Neutrophil (primary cell): Measurements from ENCODE around the gene TYMP.

Experiments used
- H3K27ac ChIP-seq: fragments of 200-600 bp; sonication (generic); 2 replicates; pipeline ENCODE4 v1.5.1; 2016; ENCODE audit warnings: mild to moderate bottlenecking, moderate library complexity
- H3K27me3 ChIP-seq: fragments of 200-600 bp; sonication (generic); 2 replicates; pipeline ENCODE4 v1.6.0; 2016; ENCODE audit warnings: mild to moderate bottlenecking
- H3K36me3 ChIP-seq: fragments of 200-600 bp; sonication (generic); 2 replicates; pipeline ENCODE4 v1.5.1; 2017
- H3K4me1 ChIP-seq, 2 experiments: fragments of 200-600 bp in 1 of 2; sonication (generic) in 1 of 2; 1 replicate in 1 of 2; 2 replicates in 1 of 2; pipeline versions ENCODE4 v1.5.1 to v1.6.1; 2013 to 2016; ENCODE audit warnings: low read depth in 1 of 2, low read length in 1 of 2, mild to moderate bottlenecking in 1 of 2, moderate library complexity in 1 of 2; ENCODE audit not compliant: control insufficient read depth in 1 of 2, insufficient read depth in 1 of 2
- H3K4me3 ChIP-seq, 2 experiments: fragments of 200-600 bp in 1 of 2; sonication (generic) in 1 of 2; 1 replicate in 1 of 2; 2 replicates in 1 of 2; pipeline ENCODE4 v1.5.1; 2013 to 2016; ENCODE audit warnings: low read depth in 1 of 2, low read length in 1 of 2, mild to moderate bottlenecking in 1 of 2, moderate library complexity in 1 of 2
- H3K9me3 ChIP-seq: fragments of 200-600 bp; sonication (generic); 2 replicates; pipeline ENCODE4 v1.5.1; 2016
- TF ChIP-seq, protein P1 (sequence below): fragments of 200-600 bp; sonication (generic); IDR thresholded peaks from 2 replicates; pipeline ENCODE4 v1.5.1; 2016; ENCODE audit warnings: antibody characterized with exemption

The TYMP gene

DNA sequence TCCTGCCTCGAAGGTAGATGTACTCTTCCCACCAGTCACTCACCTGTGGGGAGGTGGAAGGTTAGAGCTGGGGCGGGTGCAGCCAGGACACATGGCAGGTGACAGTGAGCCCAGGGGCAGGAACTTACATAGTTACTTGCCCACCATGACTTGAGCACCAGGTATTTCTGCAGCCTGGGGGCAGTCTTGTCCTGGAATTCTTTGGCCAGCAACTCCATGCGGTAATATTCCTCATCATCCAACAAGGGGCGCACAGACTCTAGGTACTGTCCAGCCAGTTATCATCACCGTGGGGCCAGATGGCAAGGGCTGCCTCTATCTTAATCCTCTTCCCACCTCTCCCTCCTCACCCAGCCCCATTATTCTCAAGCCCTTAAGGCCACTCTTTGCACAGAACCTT is 46.3 kb upstream of the TYMP start:
- H3K4me1 ChIP-seq = peaks cover 0 to under 1% of the 10 kb centered on the region in 2 experiments
- TF ChIP-seq, protein P1, sequence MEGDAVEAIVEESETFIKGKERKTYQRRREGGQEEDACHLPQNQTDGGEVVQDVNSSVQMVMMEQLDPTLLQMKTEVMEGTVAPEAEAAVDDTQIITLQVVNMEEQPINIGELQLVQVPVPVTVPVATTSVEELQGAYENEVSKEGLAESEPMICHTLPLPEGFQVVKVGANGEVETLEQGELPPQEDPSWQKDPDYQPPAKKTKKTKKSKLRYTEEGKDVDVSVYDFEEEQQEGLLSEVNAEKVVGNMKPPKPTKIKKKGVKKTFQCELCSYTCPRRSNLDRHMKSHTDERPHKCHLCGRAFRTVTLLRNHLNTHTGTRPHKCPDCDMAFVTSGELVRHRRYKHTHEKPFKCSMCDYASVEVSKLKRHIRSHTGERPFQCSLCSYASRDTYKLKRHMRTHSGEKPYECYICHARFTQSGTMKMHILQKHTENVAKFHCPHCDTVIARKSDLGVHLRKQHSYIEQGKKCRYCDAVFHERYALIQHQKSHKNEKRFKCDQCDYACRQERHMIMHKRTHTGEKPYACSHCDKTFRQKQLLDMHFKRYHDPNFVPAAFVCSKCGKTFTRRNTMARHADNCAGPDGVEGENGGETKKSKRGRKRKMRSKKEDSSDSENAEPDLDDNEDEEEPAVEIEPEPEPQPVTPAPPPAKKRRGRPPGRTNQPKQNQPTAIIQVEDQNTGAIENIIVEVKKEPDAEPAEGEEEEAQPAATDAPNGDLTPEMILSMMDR = no peak
- peaks cover 80% of the 10 kb centered on the region for H3K36me3 ChIP-seq

DNA sequence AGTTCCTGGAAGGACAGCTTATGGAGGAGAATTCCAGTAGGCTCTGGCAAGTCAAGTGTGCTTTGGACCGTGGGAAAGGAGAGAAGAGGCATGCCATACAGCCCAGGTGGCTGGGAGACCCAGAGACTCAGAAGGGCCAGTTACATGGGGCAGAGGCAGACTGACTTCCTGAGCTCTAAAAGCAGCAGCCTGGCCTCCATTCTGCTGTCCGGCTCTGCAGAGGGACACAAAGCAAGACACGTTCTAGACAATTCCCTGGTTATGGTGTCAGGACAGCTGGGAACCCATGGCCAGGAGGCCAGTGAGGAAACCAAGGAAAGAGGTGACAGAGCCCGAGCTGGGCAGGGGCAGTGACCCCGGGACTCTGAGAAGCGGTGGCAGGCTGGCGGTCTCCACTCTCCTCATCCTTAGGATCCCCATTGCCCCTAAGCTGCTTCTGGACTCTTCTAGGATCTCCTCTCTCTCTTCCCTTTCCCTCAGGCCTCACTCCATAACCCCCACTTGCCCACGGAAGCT is 45.7 kb upstream of the TYMP start:
- Histone ChIP-seq H3K4me1 (no peaks in the 10 kb centered on the region), H3K4me3 (no peak overlapping the region), H3K36me3 (peaks cover 81% of the 10 kb centered on the region), H3K27me3 (peaks cover 18% of the 10 kb centered on the region), H3K27ac (no peak overlapping the region), H3K9me3 (no peaks in the 10 kb centered on the region)
- TF ChIP-seq, protein P1 = no peak

More for the DNA sequence above, 46.3 kb upstream of the TYMP start:
- Histone ChIP-seq H3K4me3 (no peak overlapping the region), H3K27ac (no peak overlapping the region), H3K27me3 (peaks cover 18% of the 10 kb centered on the region), H3K9me3 (no peaks in the 10 kb centered on the region)

DNA sequence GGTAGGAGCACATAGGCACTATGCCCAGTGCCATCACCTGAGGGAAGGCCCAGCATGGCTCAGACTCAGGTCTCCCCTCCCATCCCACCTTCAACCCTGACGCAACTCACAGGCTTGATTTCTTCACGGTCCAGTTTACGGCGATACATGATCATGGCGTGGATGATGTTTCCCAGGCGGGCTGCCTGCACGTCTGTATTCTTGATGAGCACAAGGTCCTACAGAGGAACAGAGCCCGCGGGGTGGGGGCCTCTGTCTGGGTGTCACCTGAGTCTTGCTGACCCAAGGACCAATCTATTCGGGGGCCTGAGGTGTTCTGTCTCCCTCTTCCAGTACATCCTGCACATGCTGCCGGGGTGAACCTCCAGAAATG is 44.6 kb upstream of the TYMP start:
- TF ChIP-seq, protein P1 = no peak
- Histone ChIP-seq H3K4me3 (no peak overlapping the region), H3K36me3 (peaks cover 81% of the 10 kb centered on the region)

DNA sequence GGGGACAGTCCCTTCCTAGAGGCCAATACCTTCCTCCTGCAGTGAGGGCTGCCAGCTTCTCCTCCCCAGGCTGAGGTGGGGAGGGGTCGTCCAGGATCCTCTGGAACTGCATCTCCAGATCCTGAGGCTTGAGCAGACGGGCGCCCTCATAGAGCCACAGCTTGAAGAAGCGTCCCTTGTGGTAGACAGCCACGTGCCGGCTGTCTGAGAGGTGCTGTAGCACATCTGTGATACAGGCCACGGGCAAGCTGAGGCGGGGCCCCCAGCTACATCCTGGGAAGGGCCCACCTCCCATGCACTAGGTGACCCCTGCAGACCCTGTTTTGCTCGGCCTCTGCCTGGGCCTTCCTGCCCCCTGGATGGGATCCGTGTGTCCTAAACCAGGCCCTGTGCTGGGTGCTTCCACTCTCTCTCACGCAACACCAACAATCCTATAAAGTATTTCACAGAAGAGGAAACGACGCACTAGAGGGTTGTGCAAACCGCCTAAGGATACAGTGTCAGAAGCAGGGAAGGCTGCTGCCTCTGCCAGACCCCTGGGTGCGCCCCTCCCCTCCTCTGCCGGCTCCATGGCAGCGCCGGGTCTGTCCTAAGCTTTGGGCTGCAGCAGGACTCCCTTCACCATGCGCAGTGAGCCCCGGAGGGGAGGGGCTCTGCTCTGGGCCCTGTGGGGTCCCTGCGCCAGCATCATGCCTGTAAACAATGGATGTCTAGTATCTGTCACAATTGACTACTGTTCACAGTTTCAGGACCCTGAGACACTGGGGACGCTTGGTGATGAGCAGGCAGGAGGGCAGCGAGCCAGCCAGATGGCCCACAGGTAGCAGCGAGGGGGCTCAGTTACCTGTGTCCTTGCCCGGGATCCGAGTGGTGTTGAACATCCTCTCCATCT is 43.9 kb upstream of the TYMP start:
- no peak overlapping the region for H3K27ac ChIP-seq
- no peaks in the 10 kb centered on the region for H3K9me3 ChIP-seq
- H3K36me3 ChIP-seq = peaks cover 81% of the 10 kb centered on the region
- H3K4me1 ChIP-seq = no peaks in the 10 kb centered on the region
- H3K4me3 ChIP-seq = no peak overlapping the region
- peaks cover 18% of the 10 kb centered on the region for H3K27me3 ChIP-seq
- TF ChIP-seq, protein P1 = no peak

More for the DNA sequence above, 44.6 kb upstream of the TYMP start:
- Histone ChIP-seq H3K4me1 (no peaks in the 10 kb centered on the region), H3K9me3 (no peaks in the 10 kb centered on the region), H3K27ac (no peak overlapping the region), H3K27me3 (peaks cover 18% of the 10 kb centered on the region)

DNA sequence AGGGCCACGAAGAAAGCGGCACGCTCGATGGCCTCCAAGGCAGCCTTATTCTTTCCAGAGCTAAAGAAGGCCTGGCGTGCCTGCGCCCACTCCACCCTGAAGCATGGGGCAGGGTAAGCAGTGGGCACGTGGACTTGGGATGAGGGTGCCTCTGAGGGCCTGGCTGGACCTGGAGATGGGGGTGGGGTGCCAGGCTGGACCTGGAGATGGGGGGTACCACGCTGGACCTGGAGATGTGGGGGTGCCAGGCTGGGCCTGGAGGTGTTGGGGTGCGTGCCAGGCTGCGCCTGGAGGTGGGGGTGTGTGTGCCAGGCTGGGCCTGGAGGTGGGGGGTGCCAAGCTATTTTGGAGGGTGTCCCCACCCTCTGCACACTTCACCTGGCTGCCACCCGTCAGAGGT is 43.2 kb upstream of the TYMP start:
- Histone ChIP-seq H3K27ac (no peak overlapping the region), H3K4me3 (no peak overlapping the region), H3K9me3 (no peaks in the 10 kb centered on the region), H3K4me1 (no peaks in the 10 kb centered on the region), H3K27me3 (peaks cover 10% of the 10 kb centered on the region), H3K36me3 (peaks cover 83% of the 10 kb centered on the region)
- TF ChIP-seq, protein P1 = no peak
